Measurements from ENCODE around the gene SPRYD3. TPM values are rescaled to one million over a fixed set of nuclear protein-coding genes. Genes with fewer than 3 reads are reported as not detected.

The SPRYD3 gene
- total RNA-seq, 1 experiment from 2014 or later = 47.5 TPM

DNA sequence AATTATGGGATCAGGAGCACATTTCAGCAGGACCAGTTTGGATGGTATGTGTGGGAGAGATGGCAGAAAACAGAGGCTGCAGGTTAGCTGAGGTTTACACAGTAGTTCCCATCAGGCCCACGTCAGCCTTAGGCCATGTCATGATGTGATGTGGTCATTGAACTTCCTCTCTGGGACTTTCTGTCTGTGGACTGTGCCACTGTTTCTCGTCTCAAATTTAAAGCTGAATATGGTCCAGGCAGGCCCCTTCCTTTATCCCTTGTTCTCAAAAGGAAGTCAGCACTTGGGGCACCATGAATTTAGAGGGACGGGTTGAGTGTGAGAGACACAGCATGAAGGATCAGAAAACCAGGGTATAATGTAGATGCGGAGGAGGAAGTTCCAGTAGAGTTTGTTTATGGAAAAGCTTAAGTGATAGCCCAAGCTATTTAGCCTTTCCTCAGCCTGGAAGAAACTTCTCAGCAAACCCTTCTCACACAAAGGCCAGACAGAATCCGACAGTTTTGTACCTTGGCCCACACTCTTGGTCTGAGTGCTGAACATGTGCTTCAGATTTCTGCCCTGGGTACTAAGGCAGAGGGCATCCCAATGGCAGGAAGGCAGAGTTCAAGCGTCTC lies 14.7 kb upstream of the SPRYD3 start:
- Histone ChIP-seq H3K4me3 (replicated peaks in 1 of 2; ENCODE audit: low read depth in 1 of 2, low read length in 2 of 2) (no peak overlapping the region), H3K9me2 (ENCODE audit: insufficient read depth) (no peaks in the 10 kb centered on the region; the same call in 1 of the 2 replicates), H3K36me3 (ENCODE audit: control insufficient read depth in 1 of 2, insufficient read depth in 2 of 2, low read length in 2 of 2) (no peaks in the 10 kb centered on the region), H3K27me3 (ENCODE audit: insufficient read depth, low read length) (no peaks in the 10 kb centered on the region), H3K4me2 (ENCODE audit: low read length) (peak overlapping the region; percentile 69), H4K20me1 (ENCODE audit: insufficient read depth) (no peaks in the 10 kb centered on the region), H3K4me1 (ENCODE audit: control insufficient read depth in 1 of 2, insufficient read depth in 2 of 2, low read length in 2 of 2) (peaks cover 34 to 54% of the 10 kb centered on the region in 2 experiments), H3K9me3 (ENCODE audit: control insufficient read depth in 1 of 2, insufficient read depth in 1 of 2, low read depth in 1 of 2, low read length in 2 of 2) (no peaks in the 10 kb centered on the region), H3K79me2 (ENCODE audit: insufficient read depth, low read length) (no peaks in the 10 kb centered on the region), H3K27ac (ENCODE audit: low read depth, low read length) (no peak overlapping the region), H2AFZ (ENCODE audit: low read depth, low read length, poor library complexity, severe bottlenecking) (peak overlapping the region; percentile 41), H3K9ac (ENCODE audit: low read length) (peak overlapping the region; percentile 37)
- BruUV-seq (replicated peaks) = no TSS peak
- TF ChIP-seq ZFX (IDR thresholded peaks at IDR 0.05) = no peak
- no peak for TF ChIP-seq RAD21 (IDR thresholded peaks at IDR 0.05; ENCODE audit: low read depth)
- TF ChIP-seq CBX3 (IDR thresholded peaks at IDR 0.05; ENCODE audit: low read depth) = no peak
- TF ChIP-seq POLR2AphosphoS5 (IDR thresholded peaks at IDR 0.05; ENCODE audit: low read depth, low read length) = no peak
- TF ChIP-seq EGR1 (IDR thresholded peaks at IDR 0.05; ENCODE audit: low read depth) = no peak
- TF ChIP-seq CTCF (IDR thresholded peaks at IDR 0.05 in 2 of 3, conservative IDR thresholded peaks at IDR 0.05 in 1 of 3; ENCODE audit: borderline replicate concordance in 1 of 3, insufficient read depth in 1 of 3, low read depth in 2 of 3, low read length in 2 of 3) = no peak
- TF ChIP-seq, protein P1, sequence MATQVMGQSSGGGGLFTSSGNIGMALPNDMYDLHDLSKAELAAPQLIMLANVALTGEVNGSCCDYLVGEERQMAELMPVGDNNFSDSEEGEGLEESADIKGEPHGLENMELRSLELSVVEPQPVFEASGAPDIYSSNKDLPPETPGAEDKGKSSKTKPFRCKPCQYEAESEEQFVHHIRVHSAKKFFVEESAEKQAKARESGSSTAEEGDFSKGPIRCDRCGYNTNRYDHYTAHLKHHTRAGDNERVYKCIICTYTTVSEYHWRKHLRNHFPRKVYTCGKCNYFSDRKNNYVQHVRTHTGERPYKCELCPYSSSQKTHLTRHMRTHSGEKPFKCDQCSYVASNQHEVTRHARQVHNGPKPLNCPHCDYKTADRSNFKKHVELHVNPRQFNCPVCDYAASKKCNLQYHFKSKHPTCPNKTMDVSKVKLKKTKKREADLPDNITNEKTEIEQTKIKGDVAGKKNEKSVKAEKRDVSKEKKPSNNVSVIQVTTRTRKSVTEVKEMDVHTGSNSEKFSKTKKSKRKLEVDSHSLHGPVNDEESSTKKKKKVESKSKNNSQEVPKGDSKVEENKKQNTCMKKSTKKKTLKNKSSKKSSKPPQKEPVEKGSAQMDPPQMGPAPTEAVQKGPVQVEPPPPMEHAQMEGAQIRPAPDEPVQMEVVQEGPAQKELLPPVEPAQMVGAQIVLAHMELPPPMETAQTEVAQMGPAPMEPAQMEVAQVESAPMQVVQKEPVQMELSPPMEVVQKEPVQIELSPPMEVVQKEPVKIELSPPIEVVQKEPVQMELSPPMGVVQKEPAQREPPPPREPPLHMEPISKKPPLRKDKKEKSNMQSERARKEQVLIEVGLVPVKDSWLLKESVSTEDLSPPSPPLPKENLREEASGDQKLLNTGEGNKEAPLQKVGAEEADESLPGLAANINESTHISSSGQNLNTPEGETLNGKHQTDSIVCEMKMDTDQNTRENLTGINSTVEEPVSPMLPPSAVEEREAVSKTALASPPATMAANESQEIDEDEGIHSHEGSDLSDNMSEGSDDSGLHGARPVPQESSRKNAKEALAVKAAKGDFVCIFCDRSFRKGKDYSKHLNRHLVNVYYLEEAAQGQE (IDR thresholded peaks at IDR 0.05; ENCODE audit: low read depth) = no peak
- TF ChIP-seq JUND (IDR thresholded peaks at IDR 0.05) = no peak
- TF ChIP-seq ATF3 (IDR thresholded peaks at IDR 0.05) = no peak
- no peak for TF ChIP-seq POLR2A (IDR thresholded peaks at IDR 0.05; ENCODE audit: borderline replicate concordance, extremely low read depth, insufficient read depth, insufficient read length)
- no peak for TF ChIP-seq ZNF274 (IDR thresholded peaks at IDR 0.05; ENCODE audit: low read depth, low read length)
- TF ChIP-seq FOSL1 (IDR thresholded peaks at IDR 0.05; ENCODE audit: low read depth) = no peak
- TF ChIP-seq SIN3A (IDR thresholded peaks at IDR 0.05; ENCODE audit: low read depth) = no peak
- no peak for DNase-seq (ENCODE audit: low read depth, low spot score)
- intact Hi-C loops (cut with micrococcal nuclease) = no loop called here
- POLR2A ChIA-PET = interaction anchor here (4.1 kb wide), 1 partner anchor 14 kb away, joined by 17 read pairs; the partner anchor contains the start of gene SPRYD3
- no peak for ATAC-seq
- RAD21 ChIA-PET (ENCODE audit: low non-redundant PET in 1 of 2, low total read pairs in 2 of 2, uncharacterized antibody in 2 of 2, unreplicated experiment in 2 of 2) = interaction anchor here in 1 of 2 experiments (0.6 kb wide), 1 partner anchor 205 kb away, joined by 5 read pairs; no protein-coding TSS in a partner anchor
- CTCF ChIA-PET = interaction anchor here (2.6 kb wide), 1 partner anchor 28 kb away, joined by 7 read pairs; no protein-coding TSS in a partner anchor
